AG09319 (cell line): ENCODE measurements around the gene PCSK6.

Experiments used
- DNase-seq: peaks from one replicate; pipeline ENCODE4 v3.0.0-alpha.2; 2010; ENCODE audit warnings: low read depth; ENCODE audit errors: extremely low read depth
- TF ChIP-seq, protein P1 (sequence below): IDR thresholded peaks from 2 replicates; pipeline ENCODE4 v1.5.1; 2011; ENCODE audit warnings: low read depth, mild to moderate bottlenecking, inconsistent platforms, low read length, moderate library complexity

Gene PCSK6

DNA sequence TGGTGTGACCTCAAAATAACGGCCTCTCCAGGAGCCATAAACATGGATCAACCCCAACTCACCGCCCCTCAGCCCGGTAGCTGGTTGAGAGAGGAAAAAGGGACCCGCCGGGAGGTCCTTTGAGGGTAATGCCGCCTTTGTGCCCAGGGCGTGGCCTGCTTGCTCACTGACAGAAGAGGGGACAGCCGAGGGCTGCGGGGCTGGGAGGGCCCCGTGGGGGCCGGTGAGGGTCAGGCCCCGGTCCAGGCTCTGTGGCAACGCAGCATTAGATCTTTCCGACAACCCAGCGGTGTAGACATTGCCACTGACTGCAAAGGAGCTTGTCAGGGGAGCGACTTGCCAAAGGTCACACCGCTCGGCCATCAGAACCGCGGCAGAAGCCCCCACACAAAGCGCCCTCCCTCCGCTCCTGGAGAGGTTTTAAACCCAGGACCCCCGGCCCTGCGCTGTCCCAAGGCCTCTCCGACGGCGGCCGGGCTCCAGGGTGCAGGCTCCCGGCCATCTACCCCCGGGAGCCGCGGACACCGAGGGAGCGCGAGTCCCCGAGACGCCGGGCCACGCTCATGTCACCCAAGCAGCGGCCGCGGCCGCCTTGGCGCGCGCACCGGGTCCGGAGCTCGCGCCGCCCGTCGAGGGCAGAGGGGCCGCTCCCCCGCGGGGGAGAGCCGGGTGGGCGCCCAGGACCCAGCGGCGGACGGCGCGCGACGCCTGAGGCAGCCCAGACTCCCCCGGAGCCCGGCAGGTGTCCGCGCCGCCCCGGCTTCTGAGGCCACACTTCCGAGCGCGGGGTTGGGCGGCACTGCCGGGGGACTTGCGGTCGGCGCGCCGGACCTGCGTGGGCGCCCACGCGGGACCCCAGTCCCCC lies 975 bp downstream of the PCSK6 start:
- DNase-seq: no peak
- TF ChIP-seq, protein P1, sequence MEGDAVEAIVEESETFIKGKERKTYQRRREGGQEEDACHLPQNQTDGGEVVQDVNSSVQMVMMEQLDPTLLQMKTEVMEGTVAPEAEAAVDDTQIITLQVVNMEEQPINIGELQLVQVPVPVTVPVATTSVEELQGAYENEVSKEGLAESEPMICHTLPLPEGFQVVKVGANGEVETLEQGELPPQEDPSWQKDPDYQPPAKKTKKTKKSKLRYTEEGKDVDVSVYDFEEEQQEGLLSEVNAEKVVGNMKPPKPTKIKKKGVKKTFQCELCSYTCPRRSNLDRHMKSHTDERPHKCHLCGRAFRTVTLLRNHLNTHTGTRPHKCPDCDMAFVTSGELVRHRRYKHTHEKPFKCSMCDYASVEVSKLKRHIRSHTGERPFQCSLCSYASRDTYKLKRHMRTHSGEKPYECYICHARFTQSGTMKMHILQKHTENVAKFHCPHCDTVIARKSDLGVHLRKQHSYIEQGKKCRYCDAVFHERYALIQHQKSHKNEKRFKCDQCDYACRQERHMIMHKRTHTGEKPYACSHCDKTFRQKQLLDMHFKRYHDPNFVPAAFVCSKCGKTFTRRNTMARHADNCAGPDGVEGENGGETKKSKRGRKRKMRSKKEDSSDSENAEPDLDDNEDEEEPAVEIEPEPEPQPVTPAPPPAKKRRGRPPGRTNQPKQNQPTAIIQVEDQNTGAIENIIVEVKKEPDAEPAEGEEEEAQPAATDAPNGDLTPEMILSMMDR: no peak

DNA sequence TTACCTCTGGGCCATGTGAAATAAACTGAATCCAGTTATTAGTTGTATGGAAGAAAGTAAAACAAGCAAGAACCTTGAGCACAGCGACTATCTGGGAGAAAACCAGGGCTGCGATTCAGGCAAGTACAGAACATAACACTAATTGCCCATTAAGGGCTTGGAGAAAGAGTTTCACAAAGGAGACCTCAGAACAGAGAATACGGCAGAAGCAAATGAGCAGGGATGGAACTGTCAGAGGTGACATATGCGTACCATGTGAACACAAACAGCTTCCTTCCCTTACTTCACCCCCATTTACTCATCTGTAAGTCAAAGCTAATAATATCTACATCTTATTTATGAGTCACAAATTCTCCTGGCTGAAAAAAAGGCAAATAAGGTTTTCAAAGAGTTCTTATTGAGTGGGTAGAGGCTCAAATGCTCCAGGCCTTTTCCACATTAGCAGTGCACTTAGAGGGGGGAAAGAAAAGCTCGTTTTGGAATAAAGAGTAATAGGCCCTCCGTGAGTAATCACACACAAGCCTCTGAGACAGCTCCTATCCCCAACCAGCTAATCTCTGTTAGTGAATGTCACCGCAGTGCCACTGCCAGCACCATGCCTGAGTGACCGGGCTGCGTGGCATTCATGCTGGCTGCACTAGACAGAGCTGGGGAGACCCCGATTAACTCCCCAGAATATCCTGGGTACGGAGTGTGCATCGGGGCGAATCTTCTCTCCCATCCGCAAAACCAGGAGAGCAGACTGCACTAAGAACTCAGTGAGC lies 2.6 kb downstream of the PCSK6 start:
- DNase-seq: no peak
- TF ChIP-seq, protein P1: no peak

DNA sequence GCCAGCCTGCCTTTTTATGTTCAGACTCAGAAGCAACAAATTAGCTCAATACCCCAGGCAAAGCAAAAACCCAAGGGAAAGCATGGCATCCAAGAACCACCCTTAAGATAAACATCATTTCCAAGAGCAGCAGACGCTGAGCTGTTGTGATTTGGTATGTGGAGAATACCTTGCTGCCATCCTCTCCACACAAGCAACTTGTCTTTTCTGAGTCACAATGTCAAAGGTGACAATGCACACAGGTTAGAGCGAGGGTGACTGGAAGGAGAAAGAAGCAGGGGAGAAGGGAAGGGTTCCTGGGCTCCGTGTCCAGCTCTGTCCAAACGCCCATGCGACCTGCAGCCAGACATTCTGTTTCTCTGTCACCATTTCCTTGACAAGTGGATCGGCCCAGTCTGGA lies 6.0 kb downstream of the PCSK6 start:
- TF ChIP-seq, protein P1: no peak

DNA sequence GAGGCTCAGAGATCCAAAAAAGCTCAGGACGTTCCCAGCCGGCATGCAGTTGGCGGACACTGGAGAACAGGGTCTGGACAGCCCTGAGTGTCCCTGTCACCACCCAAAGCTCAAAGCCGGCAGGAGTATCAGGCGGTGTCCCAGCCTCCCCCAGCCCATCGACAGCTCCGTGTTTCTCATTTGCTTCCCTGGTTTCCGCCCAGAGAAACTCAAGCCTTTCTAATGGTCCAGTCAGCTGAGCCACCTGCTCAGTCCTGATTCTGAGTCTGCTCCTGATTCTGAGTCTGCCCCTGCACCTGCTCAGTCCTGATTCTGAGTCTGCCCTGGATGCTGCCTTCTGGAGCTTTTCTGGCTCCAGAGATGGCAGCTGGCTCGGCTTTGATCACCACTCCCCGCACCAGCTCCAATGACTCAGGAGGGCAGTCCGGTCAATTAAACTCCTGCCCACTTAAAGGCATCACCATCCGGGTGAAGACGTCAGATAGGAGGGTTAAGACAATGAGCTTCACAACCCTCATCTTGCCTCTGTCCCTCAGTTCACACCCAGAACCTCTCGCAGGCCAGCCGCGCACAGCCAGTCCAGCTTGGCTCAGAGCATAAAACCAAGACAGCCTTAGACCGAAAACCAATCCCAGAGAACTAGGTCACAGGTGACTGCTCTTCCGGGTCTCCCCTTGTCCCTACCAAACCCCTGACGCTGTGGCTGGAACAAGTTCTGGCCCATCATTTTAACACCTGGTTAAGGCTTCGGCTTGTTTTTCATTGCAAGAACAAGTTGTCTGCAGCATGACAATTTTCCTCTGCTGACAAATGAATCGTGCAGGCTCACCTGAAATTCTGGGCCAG lies 6.8 kb downstream of the PCSK6 start:
- TF ChIP-seq, protein P1: no peak
- no peak for DNase-seq

More for the DNA sequence above, 6.0 kb downstream of the PCSK6 start:
- no peak for DNase-seq

DNA sequence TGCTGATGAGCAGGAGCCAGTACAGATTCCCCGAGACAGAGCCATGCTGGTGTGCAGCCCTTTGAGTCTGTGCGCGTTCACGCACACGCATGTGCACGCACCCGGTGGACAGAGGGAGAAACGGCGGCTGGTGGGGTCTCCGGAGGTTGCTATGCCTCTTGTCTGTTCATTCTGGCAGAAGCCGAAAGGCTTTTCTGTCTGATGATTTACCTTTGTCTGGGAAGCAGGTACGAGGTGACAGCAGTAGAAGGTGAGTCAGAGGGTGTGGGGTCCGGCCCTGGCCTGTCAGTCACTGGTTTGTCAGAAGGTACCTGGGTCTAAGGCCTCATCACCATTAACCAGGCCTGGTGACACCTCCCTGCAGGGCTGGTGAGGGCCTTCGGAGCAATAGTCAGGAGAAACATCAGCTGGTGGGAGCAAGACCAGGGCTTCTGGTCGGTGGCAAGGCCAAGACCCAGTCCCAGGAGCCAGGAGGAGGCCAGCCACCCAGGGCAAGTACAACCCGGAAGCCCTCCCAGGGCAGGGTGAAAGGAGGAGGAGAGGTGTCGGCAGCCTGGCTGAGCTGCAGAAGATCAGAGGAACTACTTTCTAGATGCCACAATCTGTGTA lies 7.5 kb downstream of the PCSK6 start:
- TF ChIP-seq, protein P1: no peak
- no peak for DNase-seq

DNA sequence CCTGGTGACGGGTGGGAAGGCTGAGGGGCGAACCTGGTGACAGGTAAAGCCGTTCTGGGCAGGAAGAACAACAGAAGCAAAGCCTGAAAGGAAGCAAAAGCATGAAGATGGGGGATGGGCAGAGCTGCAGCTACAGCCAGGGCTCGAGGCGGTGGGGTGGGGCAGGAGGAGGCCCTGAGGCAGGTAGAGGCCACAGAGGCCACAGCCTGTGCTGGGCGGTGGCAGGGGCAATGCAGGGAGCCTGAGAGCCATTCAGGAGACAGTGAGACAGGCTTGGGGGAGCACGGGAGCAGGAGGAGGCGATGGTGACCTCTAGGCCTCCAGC lies 8.2 kb downstream of the PCSK6 start:
- DNase-seq: no peak

More for the DNA sequence above, 8.2 kb downstream of the PCSK6 start:
- TF ChIP-seq, protein P1: no peak
